HepG2 (cell line): ENCODE data around the gene ZNF148.

Experiments used
- CAMTA2 ChIP-seq: sonication (generic); formaldehyde crosslinking; IDR thresholded peaks from 2 replicates; pipeline ENCODE4 v1.4.0; 2020; ENCODE audit warnings: mild to moderate bottlenecking, missing genetic modification reagents, borderline replicate concordance
- ZBTB7A ChIP-seq: sonication (generic); formaldehyde crosslinking; IDR thresholded peaks from 2 replicates; pipeline ENCODE4 v1.8.0; 2022; ENCODE audit warnings: mild to moderate bottlenecking, missing genetic modification reagents
- ZNF232 ChIP-seq: sonication (generic); formaldehyde crosslinking; IDR thresholded peaks from 2 replicates; pipeline ENCODE4 v1.4.0; 2020; ENCODE audit warnings: missing genetic modification reagents, borderline replicate concordance
- ZNF512 ChIP-seq: sonication (generic); formaldehyde crosslinking; IDR thresholded peaks from 2 replicates; pipeline ENCODE4 v1.4.0; 2020; ENCODE audit warnings: mild to moderate bottlenecking, missing genetic modification reagents
- ZNF563 ChIP-seq: sonication (generic); formaldehyde crosslinking; IDR thresholded peaks from 2 replicates; pipeline ENCODE4 v1.8.0; 2022; ENCODE audit warnings: mild to moderate bottlenecking, moderate library complexity, missing genetic modification reagents

DNA sequence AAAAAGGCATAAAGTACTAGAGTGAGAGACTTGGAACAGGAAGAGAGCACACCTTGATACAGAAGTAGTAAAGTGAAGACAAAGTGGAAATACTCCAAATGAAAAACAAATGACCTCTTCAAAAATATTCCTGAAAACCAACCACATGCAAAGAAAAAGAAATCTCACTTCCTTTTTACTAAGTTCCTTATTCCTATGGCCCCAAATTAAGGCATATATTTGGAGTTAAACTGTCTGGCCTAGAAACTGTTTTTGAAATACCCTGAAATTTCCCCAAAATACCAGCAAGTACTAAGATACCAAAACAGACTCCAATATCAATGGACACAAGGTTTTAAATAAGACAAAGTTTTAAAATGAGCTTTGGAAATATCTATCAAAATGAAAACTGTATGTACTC, 58.2 kb downstream of the ZNF148 start:
- no peak for TF ChIP-seq ZNF232
- no peak for TF ChIP-seq ZNF563 (CRISPR knock-in tag)
- no peak for TF ChIP-seq ZBTB7A (CRISPR knock-in tag)
- TF ChIP-seq CAMTA2: no peak
- no peak for TF ChIP-seq ZNF512 (CRISPR knock-in tag)
